RWPE2 (cell line): ENCODE results near the gene PDE4D.

ENCODE experiments used
- ATAC-seq: fragments of 200-7000 bp; cut with Tn5 transposase; 3 replicates; pipeline ENCODE4 v1.9.1; 2021; ENCODE audit warnings: low read depth
- DNase-seq: peaks from one replicate; pipeline ENCODE4 v3.0.0-alpha.2; 2020; ENCODE audit warnings: low spot score
- H3K27ac ChIP-seq: fragments of 450-650 bp; 2 replicates; pipeline ENCODE4 v1.5.1; 2017; ENCODE audit warnings: mild to moderate bottlenecking; ENCODE audit not compliant: poor library complexity, severe bottlenecking
- H3K27me3 ChIP-seq: fragments of 250-450 bp; sonication (Bioruptor Pico); 2 replicates; pipeline ENCODE4 v1.5.1; 2021; ENCODE audit warnings: mild to moderate bottlenecking, moderate library complexity; ENCODE audit not compliant: insufficient read depth, poor library complexity, severe bottlenecking
- H3K36me3 ChIP-seq: fragments of 250-450 bp; sonication (Bioruptor Pico); 2 replicates; pipeline ENCODE4 v1.5.1; 2020; ENCODE audit warnings: low read depth, mild to moderate bottlenecking, moderate library complexity
- H3K4me1 ChIP-seq: fragments of 250-450 bp; sonication (Bioruptor Pico); 2 replicates; pipeline ENCODE4 v1.5.1; 2021; ENCODE audit warnings: mild to moderate bottlenecking, moderate library complexity; ENCODE audit not compliant: insufficient read depth, poor library complexity, severe bottlenecking
- H3K4me3 ChIP-seq: fragments of 250-450 bp; sonication (Bioruptor Pico); 2 replicates; pipeline ENCODE4 v1.5.1; 2021; ENCODE audit warnings: mild to moderate bottlenecking, moderate library complexity; ENCODE audit not compliant: severe bottlenecking
- H3K9me3 ChIP-seq: fragments of 250-450 bp; sonication (Bioruptor Pico); 2 replicates; pipeline ENCODE4 v1.5.1; 2021; ENCODE audit warnings: mild to moderate bottlenecking, moderate library complexity; ENCODE audit not compliant: severe bottlenecking
- CTCF ChIP-seq: fragments of 450-650 bp; IDR thresholded peaks from one replicate; pipeline ENCODE4 v1.5.1; 2017; ENCODE audit warnings: mild to moderate bottlenecking, moderate library complexity; ENCODE audit not compliant: poor library complexity, severe bottlenecking

Gene PDE4D

GRCh38 chr5:58950224-58950623, 943.3 kb downstream of the PDE4D start:
- Histone ChIP-seq H3K4me1 (no peaks in the 10 kb centered on the region), H3K27ac (no peak overlapping the region), H3K27me3 (peaks cover 8% of the 10 kb centered on the region), H3K4me3 (no peak overlapping the region), H3K9me3 (no peaks in the 10 kb centered on the region), H3K36me3 (no peaks in the 10 kb centered on the region)
- TF ChIP-seq CTCF: no peak
- ATAC-seq (no peak), DNase-seq (no peak)

- Histone ChIP-seq H3K9me3 (no peaks in the 10 kb centered on the region), H3K27ac (no peak overlapping the region), H3K4me1 (no peaks in the 10 kb centered on the region), H3K4me3 (no peak overlapping the region), H3K36me3 (no peaks in the 10 kb centered on the region), H3K27me3 (no peaks in the 10 kb centered on the region)
- no peak for TF ChIP-seq CTCF
- no peak for DNase-seq
- ATAC-seq: no peak
Observed at GRCh38 chr5:58946230-58946629, 947.3 kb downstream of the PDE4D start.

- TF ChIP-seq CTCF: no peak
- Histone ChIP-seq H3K27me3 (peaks cover 5% of the 10 kb centered on the region), H3K27ac (no peak overlapping the region), H3K9me3 (no peaks in the 10 kb centered on the region), H3K36me3 (no peaks in the 10 kb centered on the region), H3K4me1 (no peaks in the 10 kb centered on the region), H3K4me3 (no peak overlapping the region)
- ATAC-seq (no peak), DNase-seq (no peak)
Observed at GRCh38 chr5:58944221-58944620, 949.3 kb downstream of the PDE4D start.

- no peak for DNase-seq
Observed at GRCh38 chr5:58940446-58940845, 953.1 kb downstream of the PDE4D start.

More at GRCh38 chr5:58940446-58940845, 953.1 kb downstream of the PDE4D start:
- H3K9me3 ChIP-seq: no peaks in the 10 kb centered on the region
- H3K4me3 ChIP-seq: no peak overlapping the region
- no peaks in the 10 kb centered on the region for H3K4me1 ChIP-seq
- no peaks in the 10 kb centered on the region for H3K36me3 ChIP-seq
- H3K27ac ChIP-seq: no peak overlapping the region
- TF ChIP-seq CTCF: no peak
- no peak; the same call in 2 of the 3 replicates for ATAC-seq
- H3K27me3 ChIP-seq: peaks cover 5% of the 10 kb centered on the region
